Measurements from ENCODE around the gene PRAMEF12.

GRCh38 chr1:12770620-12771019 lies 2.9 kb upstream of the PRAMEF12 start:
- no peak for TF ChIP-seq POLR2AphosphoS5 (IDR thresholded peaks at IDR 0.05; ENCODE audit: borderline replicate concordance, low read depth, low read length)
- no peak for TF ChIP-seq EZH2 (IDR thresholded peaks at IDR 0.05)
